Heart right ventricle (tissue), 16 donors: ENCODE results near the gene SRGAP3. TPM values are rescaled to one million over a fixed set of nuclear protein-coding genes. Genes with fewer than 3 reads are reported as not detected.

Source experiments
- ATAC-seq, 8 donors: fragments of 200-7000 bp; cut with Tn5 transposase; one replicate each; pipeline ENCODE4 v1.9.1; 2020; ENCODE audit warnings: mild to moderate bottlenecking in 8 of 8, moderate library complexity in 8 of 8, moderate number of reproducible peaks in 1 of 8
- DNase-seq, 2 donors: peaks; one replicate each; pipeline ENCODE4 v3.0.0-alpha.2; 2020
- H3K27ac ChIP-seq, 10 donors: fragments of 200-600 bp; sonication (generic) in 2 of 10; one replicate each; pipeline versions ENCODE4 v1.5.0 to v1.8.0; 2020 to 2022; ENCODE audit warnings: mild to moderate bottlenecking in 3 of 10
- H3K27me3 ChIP-seq, 7 donors: fragments of 200-600 bp; one replicate each; pipeline ENCODE4 v1.8.0; 2021 to 2022; ENCODE audit warnings: mild to moderate bottlenecking in 2 of 7
- H3K36me3 ChIP-seq, 9 donors: fragments of 200-600 bp; sonication (generic) in 1 of 9; one replicate each; pipeline versions ENCODE4 v1.5.0 to v1.8.0; 2020 to 2022; ENCODE audit warnings: mild to moderate bottlenecking in 2 of 9
- H3K4me1 ChIP-seq, 9 donors: fragments of 200-600 bp; sonication (generic) in 1 of 9; one replicate each; pipeline versions ENCODE4 v1.5.0 to v1.8.0; 2020 to 2022; ENCODE audit warnings: mild to moderate bottlenecking in 4 of 9
- H3K4me3 ChIP-seq, 10 donors: fragments of 200-600 bp; sonication (generic) in 2 of 10; one replicate each; pipeline versions ENCODE4 v1.5.0 to v1.8.0; 2020 to 2022; ENCODE audit warnings: mild to moderate bottlenecking in 7 of 10, moderate library complexity in 2 of 10
- H3K9me3 ChIP-seq, 11 donors: fragments of 200-600 bp in 10 of 11; sonication (generic) in 2 of 11; one replicate each; pipeline versions ENCODE4 v1.5.0 to v1.8.0; 2013 to 2022; ENCODE audit warnings: mild to moderate bottlenecking in 2 of 11, control low read depth in 1 of 11, moderate library complexity in 1 of 11
- CTCF ChIP-seq, 9 donors: fragments of 200-600 bp; sonication (generic) in 2 of 9; IDR thresholded peaks; one replicate each; pipeline versions ENCODE4 v1.5.0 to v1.8.0; 2021 to 2022; ENCODE audit warnings: antibody characterized with exemption in 9 of 9, mild to moderate bottlenecking in 5 of 9, moderate library complexity in 1 of 9
- WGBS, 2 donors: extraction: QIAGEN DNeasy Blood & Tissue Kit; methylation state at CpG; one replicate each; pipeline ENCODE4 v1.1.7; 2013; ENCODE audit warnings: inconsistent platforms in 1 of 2; 5-methylcytosine and 5-hydroxymethylcytosine counted together
- intact Hi-C, 10 donors: fragments of 100-400 bp; cut with DNase I; formaldehyde crosslinking; loops; one replicate each; pipeline versions ENCODE4 v1.11.1 to v1.14.2; 2022
- polyA plus RNA-seq, 2 donors: library from polyadenylated mRNA; stranded (reverse); fragments of 200-250 nt; gene quantifications; one replicate each; pipeline ENCODE4 v1.2.3, GENCODE V29; 2013
- total RNA-seq, 10 donors: library from RNA; stranded (reverse); fragmentation: NEBNext Ultra II Directional in 3 of 10; extraction: Animal tissue kit (Norgen Biotek cat#: 25700) in 3 of 10; gene quantifications; one replicate each; pipeline versions ENCODE4 v1.2.1 to v1.2.4, GENCODE V29; 2021 to 2023
- donor health status: Arrhythmogenic right ventricular cardiomyopathy.
- donor health status: ischemic (EF 13 %, LVEDD 7.1; RV severe dilation, severe dysfunction).
- donor health status: healthy with polysubstance abuse.
- donor health status: DM: no; HTN: yes; CAD: no.
- donor health status: DM: no; HTN: no; CAD: no.
- donor health status: ischemic (EF 25% LVEDD 6.9; RV normal size, moderate dysfunction).
- donor health status: ischemic (EF 25% LVEDD 5.7; RV mildly dilated, moderate dysfunction).
- donor health status: healthy.
- donor health status: DM: yes; HTN: yes; CAD: no.
- donor health status: Ischemic cardiomyopathy.
- donor health status: ischemic (EF 35%, LVEDD 5.7; RV mildly dilated, moderate dysfunction).
- donor health status: nonischemic (EF 11% LVEDD 7.7; RV severe dilation, severe dysfunction).
- donor health status: DM: yes; HTN: yes; CAD: no.
- donor health status: PGD.
- donor health status: ischemic (EF 29% LVEDD 5.4; RV normal size, mild dysfunction).
- donor health status: nonischemic (EF 23%, LVEDD 6.1; RV moderate dilation, normal function).

The SRGAP3 gene
- total and polyA plus RNA-seq, 12 donors: 0.67 to 16.1 (median 10.6) TPM

GRCh38 chr3:9226326-9226725 is 23.1 kb downstream of the SRGAP3 start:
- DNase-seq: no peak
- intact Hi-C loops: no loop called here
- Histone ChIP-seq H3K27ac (no peak overlapping the region), H3K4me1 (peaks cover 0 to 30% (median 17%) of the 10 kb centered on the region in 9 donors), H3K4me3 (no peak overlapping the region), H3K9me3 (no peaks in the 10 kb centered on the region), H3K36me3 (no peaks in the 10 kb centered on the region), H3K27me3 (no peaks in the 10 kb centered on the region)
- ATAC-seq: no peak
- 44 to 52% methylated on average over 4 of the region's 4 CpGs for WGBS, 2 donors
- TF ChIP-seq CTCF (IDR thresholded peaks at IDR 0.05): no peak

GRCh38 chr3:9225268-9225667 is 24.2 kb downstream of the SRGAP3 start:
- 95 to 97% methylated on average over 1 of the region's 1 CpG for WGBS, 2 donors
- TF ChIP-seq CTCF (IDR thresholded peaks at IDR 0.05): no peak
- H3K4me1 ChIP-seq: peaks cover 0 to 20% (median 11%) of the 10 kb centered on the region in 9 donors
- DNase-seq (no peak), ATAC-seq (no peak)
- no peaks in the 10 kb centered on the region for H3K36me3 ChIP-seq
- intact Hi-C loops: no loop called here
- no peak overlapping the region for H3K27ac ChIP-seq
- H3K4me3 ChIP-seq: no peak overlapping the region
- no peaks in the 10 kb centered on the region for H3K9me3 ChIP-seq
- H3K27me3 ChIP-seq: no peaks in the 10 kb centered on the region

GRCh38 chr3:9224490-9224889 is 25.0 kb downstream of the SRGAP3 start:
- 88 to 94% methylated on average over 5 of the region's 5 CpGs for WGBS, 2 donors

GRCh38 chr3:9223672-9224071 is 25.8 kb downstream of the SRGAP3 start:
- Histone ChIP-seq H3K36me3 (no peaks in the 10 kb centered on the region), H3K27me3 (no peaks in the 10 kb centered on the region), H3K9me3 (no peaks in the 10 kb centered on the region), H3K4me1 (peaks cover 0 to 7% (median 0%) of the 10 kb centered on the region in 9 donors), H3K4me3 (no peak overlapping the region), H3K27ac (no peak overlapping the region)
- ATAC-seq: no peak
- DNase-seq: no peak
- WGBS, 2 donors: 74 to 77% methylated on average over 6 of the region's 6 CpGs
- intact Hi-C loops: no loop called here
- no peak for TF ChIP-seq CTCF (IDR thresholded peaks at IDR 0.05)

More at GRCh38 chr3:9224490-9224889, 25.0 kb downstream of the SRGAP3 start:
- Histone ChIP-seq H3K27me3 (no peaks in the 10 kb centered on the region), H3K36me3 (no peaks in the 10 kb centered on the region), H3K4me1 (peaks cover 0 to 12% (median 3%) of the 10 kb centered on the region in 9 donors), H3K27ac (no peak overlapping the region), H3K4me3 (no peak overlapping the region), H3K9me3 (no peaks in the 10 kb centered on the region)
- no peak for TF ChIP-seq CTCF (IDR thresholded peaks at IDR 0.05)
- intact Hi-C loops: no loop called here
- DNase-seq: no peak
- no peak for ATAC-seq
